Activated CD4-positive, alpha-beta T cell treated with anti-CD3 and anti-CD28 coated beads, Interleukin-2, amount 50 U/mL, for 16 hours (primary cell): ENCODE data around the gene KDM1B.
"Not testable (repeated sequence)": the region's sequence is repeated elsewhere in the genome, so short reads cannot be mapped to it uniquely, and the experiment has no call there.

Source experiments
- DNase-seq: peaks from one replicate; pipeline ENCODE4 v3.0.0-alpha.2; 2020

KDM1B gene

DNA sequence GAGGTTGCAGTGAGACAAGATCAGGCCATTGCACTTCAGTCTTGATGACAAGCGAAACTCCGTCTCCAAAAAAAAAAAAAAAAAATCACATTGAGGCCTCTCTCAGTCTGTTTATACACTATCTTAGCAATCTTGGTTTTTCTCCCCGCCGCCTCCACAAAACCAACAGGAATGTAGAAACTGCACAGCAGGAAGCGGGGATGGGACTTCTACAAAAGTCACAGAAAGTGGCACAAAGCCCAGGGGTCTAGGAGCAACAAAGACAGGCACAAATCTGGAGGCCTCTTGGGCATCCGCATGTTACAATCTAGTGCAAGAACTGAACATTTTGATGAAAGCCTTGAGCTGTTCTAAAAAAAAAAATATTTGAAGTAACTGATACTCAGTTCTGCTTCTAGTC lies 48.6 kb downstream of the KDM1B start:
- no peak for DNase-seq

DNA sequence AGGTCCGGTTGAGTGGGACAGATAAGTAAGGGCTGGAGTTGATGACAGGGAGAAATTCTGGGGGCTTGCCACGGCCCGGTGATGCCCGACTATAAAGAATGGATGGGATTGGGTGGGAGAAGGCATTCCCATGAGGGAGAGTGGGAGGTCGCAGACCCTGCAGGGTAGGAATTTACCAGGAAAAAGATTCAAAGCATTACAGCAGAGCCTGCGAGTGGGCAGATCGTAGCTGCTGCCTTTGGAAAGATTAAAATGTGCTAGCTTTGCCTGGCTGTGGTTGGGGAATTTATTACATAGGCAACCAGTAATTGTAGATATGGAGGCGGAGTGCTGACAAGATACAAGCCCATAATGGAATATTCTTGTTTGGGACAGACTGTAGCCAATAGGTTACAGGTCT lies 49.5 kb downstream of the KDM1B start:
- DNase-seq, result no peak

DNA sequence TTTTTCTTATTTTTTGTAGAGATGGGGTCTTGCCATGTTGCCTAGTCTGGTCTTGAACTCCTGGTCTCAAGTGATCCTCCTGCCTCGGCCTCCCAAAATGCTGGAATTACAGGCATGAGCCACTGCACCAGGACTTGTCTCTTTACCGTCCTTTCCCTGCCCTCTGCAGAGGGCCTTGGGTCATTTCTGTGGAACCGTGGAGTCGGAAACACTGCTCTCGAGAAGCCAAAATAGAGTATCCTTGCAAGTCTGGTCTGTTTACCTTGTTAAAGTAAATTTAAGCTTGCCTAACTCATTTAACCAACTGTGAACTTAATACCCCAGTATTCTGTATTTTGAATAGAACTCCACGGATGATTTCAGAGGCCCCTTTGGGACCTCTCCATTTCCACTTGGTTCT lies 51.4 kb downstream of the KDM1B start:
- DNase-seq, result no peak

DNA sequence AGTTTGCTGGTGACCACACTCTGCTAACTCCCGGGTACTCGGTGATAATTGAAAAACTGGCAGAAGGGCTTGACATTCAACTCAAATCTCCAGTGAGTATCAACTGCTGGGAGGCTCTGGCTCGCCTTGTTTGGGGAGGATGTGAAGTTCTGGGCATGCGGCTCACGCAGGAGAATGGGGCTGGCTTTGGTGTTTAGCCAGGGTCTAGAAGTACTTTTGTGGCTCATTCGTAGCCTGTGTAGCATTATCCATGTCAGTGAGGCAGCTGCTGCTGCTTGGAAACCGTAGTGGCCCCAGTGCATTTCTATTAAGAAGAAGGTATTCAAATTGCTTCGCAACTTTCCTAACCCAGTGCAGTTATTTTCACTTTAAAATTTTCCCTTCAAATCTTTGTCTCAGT lies 52.2 kb downstream of the KDM1B start:
- DNase-seq, result no peak

DNA sequence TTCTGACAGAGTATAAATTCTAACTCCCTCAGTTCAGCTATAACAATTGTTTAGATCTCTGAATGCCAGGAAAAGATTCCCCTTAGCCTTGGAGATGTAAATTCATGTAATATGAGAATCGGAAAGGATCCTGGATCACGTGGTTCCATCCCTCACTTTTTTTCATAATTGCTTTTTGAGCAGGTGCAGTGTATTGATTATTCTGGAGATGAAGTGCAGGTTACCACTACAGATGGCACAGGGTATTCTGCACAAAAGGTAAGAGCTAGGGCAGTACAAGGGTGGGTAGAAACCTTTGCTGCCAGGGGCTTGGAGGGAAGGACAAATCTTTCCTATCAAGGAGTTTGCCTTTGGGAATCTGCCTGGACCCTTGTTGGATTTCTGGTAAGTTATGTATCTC lies 52.7 kb downstream of the KDM1B start:
- no peak for DNase-seq

DNA sequence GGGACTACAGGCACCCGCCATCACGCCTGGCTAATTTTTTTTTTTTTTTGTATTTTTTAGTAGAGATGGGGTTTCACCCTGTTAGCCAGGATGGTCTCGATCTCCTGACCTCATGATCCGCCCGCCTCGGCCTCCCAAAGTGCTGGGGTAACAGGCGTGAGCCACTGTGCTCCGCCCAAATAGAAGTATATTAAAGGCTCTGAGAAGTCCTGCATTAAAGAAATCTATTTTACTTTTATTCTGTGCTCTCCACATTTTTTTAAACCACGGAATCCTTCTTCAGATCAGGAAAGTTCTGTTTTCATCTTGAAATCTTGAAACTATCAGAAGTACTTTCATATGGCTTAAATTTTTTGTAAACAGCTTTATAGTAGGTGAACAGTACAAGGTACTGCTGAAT lies 53.6 kb downstream of the KDM1B start:
- DNase-seq, result not testable (repeated sequence)

DNA sequence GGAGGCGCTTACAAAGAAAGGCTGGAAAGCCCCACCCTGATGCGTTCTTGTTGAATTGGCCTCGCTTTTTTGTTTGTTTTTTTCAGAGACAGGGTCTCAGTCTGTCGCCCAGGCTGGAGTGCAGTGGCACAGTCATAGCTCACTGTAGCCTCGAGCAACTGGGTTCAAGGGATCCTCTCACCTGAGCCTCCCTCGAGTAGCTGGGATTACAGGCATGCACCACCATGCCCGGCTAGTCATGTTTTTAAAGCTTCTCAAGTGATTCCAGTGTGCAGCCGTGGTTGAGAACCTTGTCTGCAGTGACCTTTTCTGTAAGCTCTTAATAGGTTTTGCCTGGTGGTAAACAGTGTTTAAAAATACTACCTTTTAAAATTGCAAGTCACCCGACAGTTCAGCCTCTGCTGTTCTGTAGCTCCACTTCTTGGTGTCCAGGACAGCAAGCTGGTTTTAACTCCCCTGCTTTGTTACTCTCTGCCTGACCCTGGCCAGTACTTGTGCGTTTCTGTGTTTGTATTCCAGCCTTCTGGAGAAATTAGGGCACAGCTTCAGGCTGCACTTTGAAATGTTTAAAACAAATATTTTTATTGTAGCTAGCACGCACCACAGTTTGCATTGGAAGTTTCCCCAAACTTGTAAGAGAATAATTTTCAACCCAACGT lies 54.4 kb downstream of the KDM1B start:
- no peak for DNase-seq

DNA sequence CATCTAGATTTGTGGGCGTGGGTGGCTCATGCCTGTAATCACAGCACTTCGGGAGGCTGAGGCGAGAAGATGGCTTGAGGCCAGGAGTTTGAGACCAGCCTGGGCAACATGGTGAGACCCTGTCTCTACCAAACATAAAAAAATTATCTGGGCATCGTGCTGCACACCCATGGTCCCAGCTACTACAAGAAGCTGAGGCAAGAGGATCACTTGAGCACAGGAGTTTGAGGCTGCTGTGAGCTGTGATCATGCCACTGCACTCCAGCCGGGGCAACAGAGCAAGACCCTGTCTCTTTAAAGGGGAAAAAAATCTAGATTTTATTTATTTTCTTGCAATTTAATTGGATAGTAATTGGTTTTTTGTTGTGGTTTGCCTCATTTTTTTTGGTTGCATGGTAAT lies 55.5 kb downstream of the KDM1B start:
- no peak for DNase-seq

DNA sequence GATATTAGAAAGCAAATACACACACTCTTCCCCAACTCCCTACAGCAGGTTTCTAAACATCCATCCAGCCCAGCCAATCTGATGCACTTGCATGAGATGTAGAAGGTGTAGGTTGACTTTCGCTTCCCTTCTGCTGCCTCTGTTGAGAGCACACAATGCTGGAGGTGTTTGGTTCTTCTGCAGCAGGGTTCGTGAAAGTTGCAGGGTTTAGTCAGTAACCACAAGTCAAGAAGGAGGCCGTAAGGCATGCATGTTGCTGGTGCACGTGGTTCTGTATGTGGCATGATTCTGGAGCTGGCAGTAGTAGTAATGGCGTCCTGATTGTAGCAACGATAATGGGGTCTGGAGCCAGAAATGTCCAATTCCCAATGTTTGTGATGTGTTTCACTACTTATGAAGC lies 56.1 kb downstream of the KDM1B start:
- DNase-seq, result peak; percentile 78

DNA sequence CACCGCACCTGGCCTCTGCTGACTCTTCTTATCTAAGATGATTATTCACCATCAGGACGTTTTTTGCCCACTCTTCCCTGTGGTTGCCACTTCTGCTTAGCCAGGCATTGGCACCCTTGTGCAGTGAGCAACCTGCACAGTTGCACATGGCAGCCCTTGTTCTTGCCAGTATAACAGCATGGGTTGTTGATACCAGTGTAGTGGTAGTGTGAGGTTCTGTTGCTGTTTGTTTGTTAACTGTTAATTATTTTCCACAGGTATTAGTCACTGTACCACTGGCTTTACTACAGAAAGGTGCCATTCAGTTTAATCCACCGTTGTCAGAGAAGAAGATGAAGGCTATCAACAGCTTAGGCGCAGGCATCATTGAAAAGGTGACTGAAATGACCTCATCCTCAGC lies 57.0 kb downstream of the KDM1B start:
- no peak for DNase-seq

DNA sequence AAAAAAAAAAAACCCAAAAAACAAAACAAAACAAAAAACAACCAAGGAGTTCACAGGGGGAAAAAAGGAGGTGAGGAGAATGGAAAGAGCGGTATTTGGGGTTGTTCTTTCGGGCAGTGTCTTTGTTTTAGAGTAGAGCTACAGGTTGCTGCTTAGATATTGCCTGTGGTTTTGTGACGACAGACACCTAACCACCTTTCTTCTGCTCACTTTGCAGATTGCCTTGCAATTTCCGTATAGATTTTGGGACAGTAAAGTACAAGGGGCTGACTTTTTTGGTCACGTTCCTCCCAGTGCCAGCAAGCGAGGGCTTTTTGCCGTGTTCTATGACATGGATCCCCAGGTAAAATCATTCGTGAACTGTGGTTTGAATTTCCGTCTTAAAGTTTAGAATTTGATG lies 58.2 kb downstream of the KDM1B start:
- no peak for DNase-seq

DNA sequence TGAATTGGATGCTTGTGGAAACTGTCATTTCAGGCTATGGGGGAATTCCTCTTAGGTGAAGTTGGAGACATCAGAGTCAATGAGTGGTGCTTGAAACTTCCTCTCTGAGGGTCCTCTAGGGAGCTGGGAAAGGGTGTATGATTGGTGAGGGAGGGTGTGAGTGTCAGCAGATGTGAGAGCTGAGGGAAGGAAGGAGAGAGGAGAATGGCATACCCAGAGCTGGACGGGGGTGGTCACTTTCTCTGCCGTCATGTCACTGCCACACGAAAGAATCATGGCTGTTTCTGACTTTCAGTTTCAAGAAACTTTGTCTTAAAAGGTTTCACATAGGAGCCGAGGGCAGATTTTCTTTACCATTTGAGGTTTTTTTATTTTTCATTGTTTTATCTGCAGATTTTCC lies 58.8 kb downstream of the KDM1B start:
- no peak for DNase-seq

DNA sequence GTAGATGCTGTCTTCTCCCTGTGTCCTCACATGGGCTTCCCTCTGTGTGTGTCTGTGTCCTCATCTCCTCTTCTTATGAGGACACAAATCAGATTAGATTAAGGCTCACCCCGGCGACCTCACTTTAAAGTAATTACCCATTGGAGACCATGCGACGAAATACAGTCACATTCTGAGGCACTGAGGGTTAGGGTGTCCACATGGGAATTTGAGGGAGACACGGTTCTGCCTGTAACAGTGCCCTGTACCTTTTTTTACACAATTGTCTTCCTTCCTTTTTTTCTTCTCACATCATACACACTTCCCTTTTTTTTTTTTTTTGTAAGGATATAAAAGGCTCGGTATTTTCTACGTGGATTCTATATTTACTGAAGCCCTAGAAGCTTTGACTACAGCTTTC lies 60.2 kb downstream of the KDM1B start:
- DNase-seq, result no peak

DNA sequence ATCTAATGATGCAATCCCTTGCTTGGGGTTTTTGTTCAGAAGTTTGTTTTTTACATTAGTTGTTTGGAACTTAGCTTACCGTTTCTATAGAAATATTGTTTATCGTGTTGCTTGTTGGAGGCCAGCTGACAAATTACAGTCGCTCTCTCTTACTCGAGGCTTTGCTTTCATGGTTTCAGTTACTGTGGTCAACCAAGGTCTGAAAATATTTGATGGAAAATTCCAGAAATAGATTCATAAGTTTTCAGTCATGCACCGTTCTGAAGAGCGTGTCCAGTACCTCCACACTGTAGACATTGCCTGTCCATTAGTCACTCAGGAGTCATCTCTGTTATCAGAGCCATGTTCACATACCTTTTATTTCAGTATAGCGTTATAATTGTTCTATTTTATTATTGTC lies 61.2 kb downstream of the KDM1B start:
- DNase-seq, result no peak

DNA sequence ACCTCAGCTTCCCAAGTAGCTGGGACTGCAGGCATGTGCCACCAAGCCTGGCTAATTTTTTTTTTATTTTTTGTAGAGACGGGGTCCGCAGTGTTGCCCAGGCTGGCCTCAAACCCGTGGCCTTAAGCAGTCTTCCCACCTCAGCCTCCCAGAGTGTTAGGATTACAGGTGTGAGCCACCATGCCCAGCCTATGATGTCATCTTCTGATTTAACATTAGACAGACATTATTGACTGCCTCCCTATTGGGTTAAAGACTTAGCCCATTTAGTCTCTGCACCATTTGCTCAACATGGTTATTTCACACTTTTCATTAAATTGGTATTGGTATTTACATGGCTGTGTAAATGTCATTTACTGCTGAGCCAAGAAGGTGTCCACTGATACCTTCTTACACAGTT lies 63.0 kb downstream of the KDM1B start:
- DNase-seq, result no peak

DNA sequence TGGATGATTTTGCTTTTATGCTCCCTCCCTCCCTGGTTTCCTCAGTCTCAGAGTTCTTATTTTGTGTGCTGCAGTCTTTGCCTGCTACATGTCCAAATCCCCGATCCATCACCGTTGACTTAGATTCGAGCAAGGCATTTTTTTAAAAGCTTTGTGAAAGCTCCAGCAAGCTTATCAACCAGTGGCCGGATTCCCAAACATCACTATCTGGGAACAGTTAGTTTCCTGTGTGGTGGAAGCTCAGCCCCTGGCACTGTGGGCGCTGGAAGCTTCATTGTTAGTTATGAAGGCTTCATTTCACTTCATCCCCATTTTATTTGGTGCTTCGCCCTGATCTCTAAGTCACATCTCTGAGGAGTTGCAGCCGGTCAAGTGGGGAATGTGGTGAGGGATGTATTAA lies 64.4 kb downstream of the KDM1B start:
- DNase-seq, result no peak

DNA sequence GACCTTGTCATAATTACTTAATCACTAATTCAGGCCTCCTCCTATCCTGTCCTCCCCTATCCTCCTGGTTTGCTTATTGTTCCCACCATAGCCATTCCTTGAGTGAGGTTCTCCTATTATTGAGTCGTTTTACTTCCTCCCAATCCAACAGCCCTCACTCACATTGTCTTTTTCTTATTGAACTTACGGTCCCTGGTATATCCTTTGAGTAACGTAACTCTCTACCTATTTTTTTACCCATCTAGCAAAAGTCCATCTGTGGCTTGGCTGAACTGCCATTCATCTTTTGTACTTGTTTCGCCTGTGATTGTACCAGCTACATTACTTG lies 66.0 kb downstream of the KDM1B start:
- DNase-seq, result no peak

DNA sequence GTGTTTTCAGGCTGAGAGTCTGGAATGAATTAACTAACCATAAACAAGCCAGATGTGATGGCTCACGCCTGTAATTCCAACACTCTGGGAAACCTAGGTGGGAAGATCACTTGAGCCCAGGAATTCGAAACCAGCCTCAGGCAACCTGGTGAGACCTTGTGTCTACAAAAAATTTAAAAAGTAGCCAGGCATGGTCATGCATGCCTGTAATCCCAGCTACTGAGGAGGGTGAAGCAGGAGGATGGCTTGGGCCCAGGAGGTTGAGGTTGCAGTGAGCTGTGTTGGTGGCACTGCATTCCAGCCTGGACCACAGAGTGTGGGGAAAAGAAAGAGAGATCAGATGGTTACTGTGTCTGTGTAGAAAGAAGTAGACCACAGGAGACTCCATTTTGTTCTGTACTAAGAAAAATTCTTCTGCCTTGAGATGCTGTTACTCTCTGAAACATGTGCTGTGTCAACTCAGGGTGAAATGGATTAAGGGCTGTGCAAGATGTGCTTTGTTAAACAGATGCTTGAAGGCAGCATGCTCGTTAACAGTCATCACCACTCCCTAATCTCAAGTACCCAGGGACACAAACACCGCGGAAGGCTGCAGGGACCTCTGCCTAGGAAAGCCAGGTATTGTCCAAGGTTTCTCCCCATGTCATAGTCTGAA lies 71.4 kb downstream of the KDM1B start:
- not testable (repeated sequence) for DNase-seq

DNA sequence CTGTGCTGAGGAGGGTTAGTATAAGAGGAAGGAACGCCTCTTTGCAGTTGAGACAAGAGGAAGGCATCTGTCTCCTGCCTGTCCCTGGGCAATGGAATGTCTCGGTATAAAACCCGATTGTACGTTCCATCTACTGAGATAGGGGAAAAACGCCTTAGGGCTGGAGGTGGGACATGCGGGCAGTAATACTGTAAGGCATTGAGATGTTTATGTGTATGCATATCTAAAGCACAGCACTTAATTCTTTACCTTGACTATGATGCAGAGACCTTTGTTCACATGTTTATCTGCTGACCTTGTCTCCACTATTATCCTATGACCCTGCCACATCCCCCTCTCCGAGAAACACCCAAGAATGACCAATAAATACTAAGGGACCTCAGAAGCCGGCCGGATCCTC lies 71.9 kb downstream of the KDM1B start:
- not testable (repeated sequence) for DNase-seq

DNA sequence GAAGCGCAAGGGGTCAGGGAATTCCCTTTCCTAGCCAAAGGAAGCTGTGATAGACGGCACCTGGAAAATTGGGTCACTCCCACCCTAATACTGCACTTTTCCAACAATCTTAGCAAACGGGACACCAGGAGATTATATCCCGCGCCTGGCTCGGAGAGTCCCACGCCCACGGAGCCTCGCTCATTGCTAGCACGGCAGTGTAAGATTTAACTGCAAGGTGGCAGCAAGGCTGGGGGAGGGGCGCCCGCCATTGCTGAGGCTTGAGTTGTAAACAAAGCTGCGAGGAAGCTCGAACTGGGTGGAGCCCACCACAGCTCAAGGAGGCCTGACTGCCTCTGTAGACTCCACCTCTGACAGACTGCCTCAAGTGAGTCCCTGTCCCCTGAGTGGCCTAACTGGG lies 73.4 kb downstream of the KDM1B start:
- DNase-seq, result not testable (repeated sequence)

DNA sequence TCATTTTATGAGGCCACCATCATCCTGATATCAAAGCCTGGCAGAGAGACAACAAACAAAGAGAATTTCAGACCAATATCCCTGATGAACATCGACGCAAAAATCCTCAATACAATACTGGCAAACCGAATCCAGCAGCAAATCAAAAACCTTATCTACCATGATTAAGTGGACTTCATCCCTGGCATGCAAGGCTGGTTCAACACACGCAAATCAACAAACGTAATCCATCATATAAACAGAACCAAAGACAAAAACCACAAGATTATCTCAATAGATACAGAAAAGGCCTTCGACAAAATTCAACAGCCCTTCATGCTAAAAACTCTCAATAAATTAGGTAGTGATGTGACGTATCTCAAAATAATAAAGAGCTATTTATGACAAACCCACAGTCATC lies 76.6 kb downstream of the KDM1B start:
- DNase-seq, result not testable (repeated sequence)

DNA sequence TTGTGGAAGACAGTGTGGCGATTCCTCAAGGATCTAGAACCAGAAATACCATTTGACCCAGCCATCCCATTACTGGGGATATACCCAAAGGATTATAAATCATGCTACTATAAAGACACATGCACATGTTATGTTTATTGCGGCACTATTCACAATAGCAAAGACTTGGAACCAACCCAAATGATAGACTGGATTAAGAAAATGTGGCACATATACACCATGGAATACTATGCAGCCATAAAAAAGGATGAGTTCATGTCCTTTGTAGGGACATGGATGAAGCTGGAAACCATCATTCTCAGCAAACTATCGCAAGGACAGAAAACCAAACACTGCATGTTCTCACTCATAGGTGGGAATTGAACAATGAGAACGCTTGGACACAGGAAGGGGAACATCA lies 78.5 kb downstream of the KDM1B start:
- DNase-seq, result not testable (repeated sequence)

DNA sequence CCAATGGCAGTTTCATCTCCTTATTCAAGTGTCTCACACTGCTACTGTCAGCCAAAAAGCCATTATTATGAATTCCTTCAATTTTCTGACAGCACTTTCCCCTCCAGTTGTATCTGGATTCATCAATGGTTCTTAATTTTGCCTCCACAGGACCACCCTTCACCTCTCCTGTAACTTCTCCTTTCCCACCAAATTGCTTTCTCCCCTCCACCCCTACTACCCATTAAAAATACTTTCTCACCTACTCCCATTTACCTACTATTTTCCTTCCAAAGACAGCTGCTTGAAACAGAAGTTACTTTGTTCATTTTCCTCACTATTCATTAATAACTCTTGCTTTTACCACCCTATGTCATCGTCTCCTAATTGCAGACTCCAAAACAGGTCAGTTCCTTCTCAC lies 79.3 kb downstream of the KDM1B start:
- DNase-seq, result no peak

DNA sequence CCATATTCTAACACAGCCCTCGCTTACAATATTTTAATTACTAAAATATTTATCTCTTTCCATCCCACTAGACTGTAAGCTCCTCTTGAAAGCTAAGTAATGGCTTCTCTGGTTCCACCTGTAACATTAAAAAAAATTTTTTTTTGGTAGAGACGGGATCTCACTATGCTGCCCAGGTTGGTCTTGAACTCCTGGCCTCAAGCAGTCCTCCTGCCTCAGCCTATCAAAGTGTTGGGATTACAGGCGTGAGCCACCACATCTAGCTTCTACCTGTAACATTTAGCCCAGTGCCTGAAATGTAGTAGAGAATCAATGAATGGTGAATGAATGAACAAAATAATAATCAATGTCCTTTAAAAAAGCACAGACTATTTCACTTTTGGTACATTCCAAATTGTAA lies 80.3 kb downstream of the KDM1B start:
- no peak for DNase-seq

DNA sequence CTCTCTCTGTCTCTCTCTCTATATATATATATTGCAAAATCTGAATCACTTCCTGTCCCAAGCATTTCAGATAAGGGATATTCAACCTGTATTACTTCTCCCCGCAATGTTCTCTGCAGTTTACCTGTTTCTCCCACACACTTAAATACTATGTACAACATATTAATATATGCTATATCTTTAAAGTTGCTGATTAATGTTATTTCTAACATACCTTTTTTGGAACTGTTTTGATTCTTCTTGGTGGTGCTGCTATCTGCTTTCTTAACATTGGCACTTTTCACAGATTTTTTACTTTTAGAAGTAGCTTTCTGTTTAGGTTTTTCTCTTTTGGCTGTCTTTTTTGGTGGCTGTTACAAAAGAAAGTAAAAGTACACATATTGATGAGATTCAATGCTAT lies 81.9 kb downstream of the KDM1B start:
- DNase-seq, result no peak
